Measurements from ENCODE around the gene SLC5A12.

DNA sequence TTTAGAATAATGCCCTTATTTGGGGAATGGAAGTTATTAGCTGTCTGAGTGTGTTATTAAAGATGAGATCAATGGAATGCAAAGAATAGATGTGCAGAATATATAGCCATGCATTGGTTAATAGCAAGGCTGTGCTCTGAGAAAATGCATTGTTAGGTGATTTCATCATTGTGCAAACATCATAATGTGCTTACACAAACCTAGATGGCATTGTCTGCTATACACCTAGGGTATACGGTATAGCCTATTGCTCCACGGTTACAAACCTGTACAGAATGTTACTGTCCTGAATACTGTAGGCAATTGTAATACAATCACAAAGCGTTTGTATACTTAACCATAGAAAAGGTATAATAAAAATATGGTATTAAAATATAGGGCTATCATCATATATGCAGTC, 25.5 kb downstream of the SLC5A12 start:
- TF ChIP-seq, protein P1, sequence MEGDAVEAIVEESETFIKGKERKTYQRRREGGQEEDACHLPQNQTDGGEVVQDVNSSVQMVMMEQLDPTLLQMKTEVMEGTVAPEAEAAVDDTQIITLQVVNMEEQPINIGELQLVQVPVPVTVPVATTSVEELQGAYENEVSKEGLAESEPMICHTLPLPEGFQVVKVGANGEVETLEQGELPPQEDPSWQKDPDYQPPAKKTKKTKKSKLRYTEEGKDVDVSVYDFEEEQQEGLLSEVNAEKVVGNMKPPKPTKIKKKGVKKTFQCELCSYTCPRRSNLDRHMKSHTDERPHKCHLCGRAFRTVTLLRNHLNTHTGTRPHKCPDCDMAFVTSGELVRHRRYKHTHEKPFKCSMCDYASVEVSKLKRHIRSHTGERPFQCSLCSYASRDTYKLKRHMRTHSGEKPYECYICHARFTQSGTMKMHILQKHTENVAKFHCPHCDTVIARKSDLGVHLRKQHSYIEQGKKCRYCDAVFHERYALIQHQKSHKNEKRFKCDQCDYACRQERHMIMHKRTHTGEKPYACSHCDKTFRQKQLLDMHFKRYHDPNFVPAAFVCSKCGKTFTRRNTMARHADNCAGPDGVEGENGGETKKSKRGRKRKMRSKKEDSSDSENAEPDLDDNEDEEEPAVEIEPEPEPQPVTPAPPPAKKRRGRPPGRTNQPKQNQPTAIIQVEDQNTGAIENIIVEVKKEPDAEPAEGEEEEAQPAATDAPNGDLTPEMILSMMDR (IDR thresholded peaks at IDR 0.05): no peak
- TF ChIP-seq POLR2A (IDR thresholded peaks at IDR 0.05): no peak
